HG03342 (cell line): ENCODE data around the gene LGI4.
A peak's percentile ranks its signal among the peaks of the same experiment; 100 is the strongest.
"Not testable (repeated sequence)": the region's sequence is repeated elsewhere in the genome, so short reads cannot be mapped to it uniquely, and the experiment has no call there.

Source experiments
- ATAC-seq: cut with Tn5 transposase; IDR thresholded peaks from one replicate; pipeline ENCODE4 v1.9.1; 2021; ENCODE audit warnings: mild to moderate bottlenecking, moderate library complexity; ENCODE audit not compliant: unreplicated experiment

Gene LGI4

GRCh38 chr19:35161434-35161743, 26.5 kb upstream of the LGI4 start:
- ATAC-seq = no peak

- no peak for ATAC-seq
Measured at GRCh38 chr19:35160629-35161433, 26.0 kb upstream of the LGI4 start.

GRCh38 chr19:35159606-35160005, 24.7 kb upstream of the LGI4 start:
- ATAC-seq = no peak

GRCh38 chr19:35157431-35157830, 22.6 kb upstream of the LGI4 start:
- ATAC-seq = no peak

- ATAC-seq = no peak
Measured at GRCh38 chr19:35156673-35157014, 21.8 kb upstream of the LGI4 start.

- no peak for ATAC-seq
Measured at GRCh38 chr19:35155981-35156672, 21.3 kb upstream of the LGI4 start.

GRCh38 chr19:35155441-35155840, 20.6 kb upstream of the LGI4 start:
- ATAC-seq = no peak

- ATAC-seq = no peak
Measured at GRCh38 chr19:35154525-35155406, 19.9 kb upstream of the LGI4 start, which contains the start of gene FXYD5. TSS of gene FXYD5 (plus strand) at chr19:35154735. CDS start at chr19:35155551, 816 bp downstream.

GRCh38 chr19:35153701-35154524, 19.1 kb upstream of the LGI4 start:
- peak; percentile 53 for ATAC-seq

- not testable (repeated sequence) for ATAC-seq
Measured at GRCh38 chr19:35153129-35153522, 18.3 kb upstream of the LGI4 start.

GRCh38 chr19:35151273-35152065, 16.6 kb upstream of the LGI4 start:
- ATAC-seq = no peak

- no peak for ATAC-seq
Measured at GRCh38 chr19:35150445-35150844, 15.6 kb upstream of the LGI4 start.

GRCh38 chr19:35149463-35149862, 14.6 kb upstream of the LGI4 start:
- ATAC-seq = no peak

GRCh38 chr19:35146746-35147459, 12.0 kb upstream of the LGI4 start:
- ATAC-seq = no peak

- no peak for ATAC-seq
Measured at GRCh38 chr19:35144600-35145436, 10.0 kb upstream of the LGI4 start.

GRCh38 chr19:35144259-35144599, 9.4 kb upstream of the LGI4 start:
- ATAC-seq = no peak

- no peak for ATAC-seq
Measured at GRCh38 chr19:35143818-35144217, 9.0 kb upstream of the LGI4 start.

GRCh38 chr19:35143231-35143715, 8.4 kb upstream of the LGI4 start, which contains the start of gene FXYD7:
TSS of gene FXYD7 (plus strand) at chr19:35143255. CDS start at chr19:35143334, 79 bp downstream.
- ATAC-seq = no peak
